ENCODE data around the gene MYL4. TPM values are rescaled to one million over a fixed set of nuclear protein-coding genes. Genes with fewer than 3 reads are reported as not detected.

MYL4 gene
- total and polyA plus RNA-seq, 2 donors (not counting 3 experiments of a cell fraction or from before 2014, with no cell fraction given) = 2.0 to 2.1 TPM

DNA sequence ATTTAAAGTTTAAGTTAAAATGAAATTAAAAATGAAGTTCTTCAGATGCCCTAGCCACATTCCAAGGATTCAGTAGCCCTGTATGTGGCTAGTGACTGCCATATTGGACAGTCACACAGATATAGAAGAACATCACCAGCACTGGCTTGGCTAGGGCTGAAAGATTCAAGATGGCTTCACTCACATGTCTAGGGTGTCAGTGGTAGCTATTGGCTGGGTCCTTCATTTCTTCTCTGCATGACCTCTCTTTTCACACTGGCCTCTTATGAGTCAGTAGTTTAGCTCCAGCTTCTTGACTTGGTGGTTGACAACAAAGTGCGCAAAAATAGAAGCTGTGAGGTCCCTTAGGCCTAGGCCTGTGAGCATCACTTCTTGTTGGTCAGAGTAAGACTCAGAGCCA is 18.4 kb upstream of the MYL4 start:
- FAIRE-seq (no peak), DNase-seq (ENCODE audit: low read depth, low spot score) (no peak)
- Histone ChIP-seq H3K36me3 (ENCODE audit: control insufficient read depth in 2 of 2, extremely low read depth in 1 of 2, insufficient read depth in 2 of 2, low read length in 2 of 2) (no peaks in the 10 kb centered on the region), H3K4me1 (ENCODE audit: control insufficient read depth, extremely low read depth, insufficient read depth, low read length) (peaks cover 20% of the 10 kb centered on the region), H4K20me1 (replicated peaks; ENCODE audit: control insufficient read depth, extremely low read depth, insufficient read depth, low read length) (peaks cover 4% of the 10 kb centered on the region), H3K9me3 (replicated peaks; ENCODE audit: control insufficient read depth, insufficient read depth, low read length) (no peaks in the 10 kb centered on the region), H2AFZ (ENCODE audit: low read depth, low read length) (no peak overlapping the region), H3K9ac (replicated peaks; ENCODE audit: extremely low read depth, insufficient read depth, low read length) (no peak overlapping the region), H3K79me2 (ENCODE audit: control insufficient read depth, insufficient read depth, low read length) (peaks cover 33% of the 10 kb centered on the region), H3K9me1 (replicated peaks; ENCODE audit: control insufficient read depth, extremely low read depth, insufficient read depth, low read length) (no peaks in the 10 kb centered on the region), H3K4me3 (replicated peaks in 1 of 3; ENCODE audit: insufficient read depth in 1 of 3, low read depth in 1 of 3, low read length in 3 of 3) (no peak overlapping the region), H3K27ac (ENCODE audit: insufficient read depth, low read depth, low read length) (no peak overlapping the region), H3K27me3 (ENCODE audit: control insufficient read depth in 2 of 2, insufficient read depth in 2 of 2, low read length in 2 of 2) (no peaks in the 10 kb centered on the region), H3K4me2 (ENCODE audit: insufficient read depth, low read length) (no peak overlapping the region)
- no peak for TF ChIP-seq JUN (IDR thresholded peaks at IDR 0.05; ENCODE audit: borderline replicate concordance, insufficient read depth, insufficient read length, low read depth)
- no peak for TF ChIP-seq EZH2 (IDR thresholded peaks at IDR 0.05; ENCODE audit: borderline replicate concordance, low read depth, low read length, severe bottlenecking)
- no peak for TF ChIP-seq MAX (IDR thresholded peaks at IDR 0.05; ENCODE audit: insufficient read depth, insufficient read length)
- TF ChIP-seq MYC (IDR thresholded peaks at IDR 0.05; ENCODE audit: low read depth, low read length) = no peak
- CTCF ChIA-PET = interaction anchor here (1.0 kb wide), 1 partner anchor 10 kb away, joined by 5 read pairs; no protein-coding TSS in a partner anchor
- intact Hi-C loops (cut with micrococcal nuclease) = no loop called here
- POLR2A ChIA-PET = no interaction called here
- BruUV-seq (replicated peaks) = no TSS peak
- dilution Hi-C loops (cut with MboI; ENCODE audit: extremely low pct_ligation_motif_present, low sequenced_read_pairs) = no loop called here

DNA sequence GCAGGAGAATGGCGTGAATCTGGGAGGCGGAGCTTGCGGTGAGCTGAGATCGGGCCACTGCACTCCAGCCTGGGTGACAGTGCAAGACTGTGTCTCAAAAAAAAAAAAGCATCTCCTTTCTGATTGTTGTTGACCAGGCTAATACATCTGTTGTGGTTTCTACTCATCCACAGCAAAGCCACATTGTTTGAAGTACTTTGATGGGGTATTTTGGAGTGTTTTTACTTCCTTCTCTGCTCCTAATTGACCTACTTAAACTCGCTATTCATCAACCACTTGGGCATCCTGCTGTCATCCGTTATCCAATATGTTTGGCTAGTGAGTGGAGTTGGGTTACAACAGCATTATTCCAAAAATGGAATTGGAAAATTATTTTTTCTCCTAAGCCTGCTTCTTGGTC is 16.6 kb upstream of the MYL4 start:
- no peaks in the 10 kb centered on the region for H3K36me3 ChIP-seq (ENCODE audit: control insufficient read depth in 2 of 2, extremely low read depth in 1 of 2, insufficient read depth in 2 of 2, low read length in 2 of 2)
- H3K79me2 ChIP-seq (ENCODE audit: control insufficient read depth, insufficient read depth, low read length) = peaks cover 15% of the 10 kb centered on the region
- H3K27ac ChIP-seq (ENCODE audit: insufficient read depth, low read depth, low read length) = no peak overlapping the region
- no peak overlapping the region for H3K4me2 ChIP-seq (ENCODE audit: insufficient read depth, low read length)
- no peak for FAIRE-seq
- H2AFZ ChIP-seq (ENCODE audit: low read depth, low read length) = no peak overlapping the region
- ChIA-PET CTCF (no interaction called here), POLR2A (no interaction called here)
- BruUV-seq (replicated peaks) = no TSS peak
- DNase-seq (ENCODE audit: low read depth, low spot score) = no peak
- peaks cover 3% of the 10 kb centered on the region for H3K4me1 ChIP-seq (ENCODE audit: control insufficient read depth, extremely low read depth, insufficient read depth, low read length)
- no peaks in the 10 kb centered on the region for H4K20me1 ChIP-seq (replicated peaks; ENCODE audit: control insufficient read depth, extremely low read depth, insufficient read depth, low read length)
- intact Hi-C loops (cut with micrococcal nuclease) = loop anchor here (1.0 kb wide), 1 partner anchor 47 kb away; no protein-coding TSS in a partner anchor
- H3K9ac ChIP-seq (replicated peaks; ENCODE audit: extremely low read depth, insufficient read depth, low read length) = no peak overlapping the region
- no peaks in the 10 kb centered on the region for H3K9me3 ChIP-seq (replicated peaks; ENCODE audit: control insufficient read depth, insufficient read depth, low read length)
- dilution Hi-C loops (cut with MboI; ENCODE audit: extremely low pct_ligation_motif_present, low sequenced_read_pairs) = no loop called here
- H3K4me3 ChIP-seq (replicated peaks in 1 of 3; ENCODE audit: insufficient read depth in 1 of 3, low read depth in 1 of 3, low read length in 3 of 3) = no peak overlapping the region
- TF ChIP-seq POLR2AphosphoS5 (IDR thresholded peaks at IDR 0.05; ENCODE audit: insufficient read depth, low read depth, low read length) = no peak
- H3K27me3 ChIP-seq (ENCODE audit: control insufficient read depth in 2 of 2, insufficient read depth in 2 of 2, low read length in 2 of 2) = no peaks in the 10 kb centered on the region
- no peaks in the 10 kb centered on the region for H3K9me1 ChIP-seq (replicated peaks; ENCODE audit: control insufficient read depth, extremely low read depth, insufficient read depth, low read length)

Data from endothelial cell of umbilical vein (primary cell).